Measurements from ENCODE around the gene LRRTM4. TPM values are rescaled to one million over a fixed set of nuclear protein-coding genes. Genes with fewer than 3 reads are reported as not detected.

LRRTM4 gene
- total and polyA plus RNA-seq, 2 experiments from 2014 or later, result 0.44 to 6.5 TPM

DNA sequence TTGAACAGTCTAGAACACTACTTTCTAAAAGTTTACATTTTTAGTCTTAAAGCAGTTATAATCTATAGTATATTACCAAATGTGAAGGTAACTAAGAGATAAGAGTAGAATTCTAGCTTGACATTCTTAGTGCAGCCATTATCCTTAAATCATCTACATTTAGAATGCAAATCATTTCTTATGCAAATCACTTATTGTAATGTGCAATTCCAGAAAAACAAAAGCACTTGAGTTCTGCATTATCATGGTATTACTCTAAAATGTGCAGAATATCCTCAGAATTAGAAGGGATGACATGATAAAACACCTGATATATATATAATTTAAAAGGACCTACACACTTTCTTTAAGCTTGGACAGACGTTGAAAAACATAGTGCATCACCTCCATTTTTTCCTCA lies 712 bp upstream of the LRRTM4 start:
- Histone ChIP-seq H3K27ac (no peak overlapping the region), H3K4me1 (ENCODE audit: insufficient read depth) (no peaks in the 10 kb centered on the region), H3K4me2 (no peak overlapping the region), H3K9me2 (replicated peaks; ENCODE audit: insufficient read depth) (no peaks in the 10 kb centered on the region), H4K20me1 (ENCODE audit: insufficient read depth, poor library complexity, severe bottlenecking) (no peaks in the 10 kb centered on the region), H3K9me3 (ENCODE audit: low read depth) (no peaks in the 10 kb centered on the region), H3K79me2 (no peaks in the 10 kb centered on the region), H3K4me3 (no peak overlapping the region), H3K27me3 (no peaks in the 10 kb centered on the region), H3K36me3 (replicated peaks; ENCODE audit: insufficient read depth, low read depth) (no peaks in the 10 kb centered on the region), H2AFZ (no peak overlapping the region)
- no peak for TF ChIP-seq EZH2 (IDR thresholded peaks at IDR 0.05; ENCODE audit: borderline replicate concordance)
- no peak for TF ChIP-seq EZH2phosphoT487 (IDR thresholded peaks at IDR 0.05; ENCODE audit: low read depth, severe bottlenecking, unreplicated experiment)
- TF ChIP-seq, protein P1, sequence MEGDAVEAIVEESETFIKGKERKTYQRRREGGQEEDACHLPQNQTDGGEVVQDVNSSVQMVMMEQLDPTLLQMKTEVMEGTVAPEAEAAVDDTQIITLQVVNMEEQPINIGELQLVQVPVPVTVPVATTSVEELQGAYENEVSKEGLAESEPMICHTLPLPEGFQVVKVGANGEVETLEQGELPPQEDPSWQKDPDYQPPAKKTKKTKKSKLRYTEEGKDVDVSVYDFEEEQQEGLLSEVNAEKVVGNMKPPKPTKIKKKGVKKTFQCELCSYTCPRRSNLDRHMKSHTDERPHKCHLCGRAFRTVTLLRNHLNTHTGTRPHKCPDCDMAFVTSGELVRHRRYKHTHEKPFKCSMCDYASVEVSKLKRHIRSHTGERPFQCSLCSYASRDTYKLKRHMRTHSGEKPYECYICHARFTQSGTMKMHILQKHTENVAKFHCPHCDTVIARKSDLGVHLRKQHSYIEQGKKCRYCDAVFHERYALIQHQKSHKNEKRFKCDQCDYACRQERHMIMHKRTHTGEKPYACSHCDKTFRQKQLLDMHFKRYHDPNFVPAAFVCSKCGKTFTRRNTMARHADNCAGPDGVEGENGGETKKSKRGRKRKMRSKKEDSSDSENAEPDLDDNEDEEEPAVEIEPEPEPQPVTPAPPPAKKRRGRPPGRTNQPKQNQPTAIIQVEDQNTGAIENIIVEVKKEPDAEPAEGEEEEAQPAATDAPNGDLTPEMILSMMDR (IDR thresholded peaks at IDR 0.05; ENCODE audit: poor library complexity), result no peak
- WGBS (ENCODE audit: low lambda C conversion rate, missing lambda C conversion rate), result 75% methylated on average over 1 of the region's 1 CpG
- DNase-seq (ENCODE audit: low spot score), result no peak

DNA sequence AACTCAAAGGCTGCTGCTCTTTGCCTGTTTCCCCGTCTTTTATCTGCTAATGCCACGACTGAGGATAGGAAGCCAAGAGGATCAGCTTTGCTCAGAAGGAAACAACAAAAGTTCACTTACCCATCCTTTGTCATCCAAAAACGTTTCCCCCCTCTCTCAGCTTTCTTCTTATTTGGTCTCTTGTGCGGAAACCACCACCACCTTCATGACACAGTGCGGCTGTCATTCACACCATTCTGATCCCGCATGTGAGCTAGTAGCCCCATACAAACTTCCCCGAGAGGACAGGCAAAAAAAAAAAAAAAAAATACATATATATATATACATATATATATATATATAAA lies 656 bp downstream of the LRRTM4 start:
- WGBS (ENCODE audit: low lambda C conversion rate, missing lambda C conversion rate), result 28% methylated on average over 7 of the region's 7 CpGs
- H3K9me3 ChIP-seq (ENCODE audit: low read depth), result no peaks in the 10 kb centered on the region
- no peaks in the 10 kb centered on the region for H3K9me2 ChIP-seq (replicated peaks; ENCODE audit: insufficient read depth)
- TF ChIP-seq EZH2phosphoT487 (IDR thresholded peaks at IDR 0.05; ENCODE audit: low read depth, severe bottlenecking, unreplicated experiment) (no peak), EZH2 (IDR thresholded peaks at IDR 0.05; ENCODE audit: borderline replicate concordance) (no peak)
- TF ChIP-seq, protein P1 (IDR thresholded peaks at IDR 0.05; ENCODE audit: poor library complexity), result no peak
- H3K4me3 ChIP-seq, result no peak overlapping the region
- no peaks in the 10 kb centered on the region for H3K4me1 ChIP-seq (ENCODE audit: insufficient read depth)
- H3K4me2 ChIP-seq, result peak overlapping the region; percentile 69
- H3K27me3 ChIP-seq, result no peaks in the 10 kb centered on the region
- H3K27ac ChIP-seq, result no peak overlapping the region
- no peaks in the 10 kb centered on the region for H3K79me2 ChIP-seq
- H2AFZ ChIP-seq, result peak overlapping the region; percentile 12
- DNase-seq (ENCODE audit: low spot score), result no peak
- H3K36me3 ChIP-seq (replicated peaks; ENCODE audit: insufficient read depth, low read depth), result no peaks in the 10 kb centered on the region
- H4K20me1 ChIP-seq (ENCODE audit: insufficient read depth, poor library complexity, severe bottlenecking), result no peaks in the 10 kb centered on the region

DNA sequence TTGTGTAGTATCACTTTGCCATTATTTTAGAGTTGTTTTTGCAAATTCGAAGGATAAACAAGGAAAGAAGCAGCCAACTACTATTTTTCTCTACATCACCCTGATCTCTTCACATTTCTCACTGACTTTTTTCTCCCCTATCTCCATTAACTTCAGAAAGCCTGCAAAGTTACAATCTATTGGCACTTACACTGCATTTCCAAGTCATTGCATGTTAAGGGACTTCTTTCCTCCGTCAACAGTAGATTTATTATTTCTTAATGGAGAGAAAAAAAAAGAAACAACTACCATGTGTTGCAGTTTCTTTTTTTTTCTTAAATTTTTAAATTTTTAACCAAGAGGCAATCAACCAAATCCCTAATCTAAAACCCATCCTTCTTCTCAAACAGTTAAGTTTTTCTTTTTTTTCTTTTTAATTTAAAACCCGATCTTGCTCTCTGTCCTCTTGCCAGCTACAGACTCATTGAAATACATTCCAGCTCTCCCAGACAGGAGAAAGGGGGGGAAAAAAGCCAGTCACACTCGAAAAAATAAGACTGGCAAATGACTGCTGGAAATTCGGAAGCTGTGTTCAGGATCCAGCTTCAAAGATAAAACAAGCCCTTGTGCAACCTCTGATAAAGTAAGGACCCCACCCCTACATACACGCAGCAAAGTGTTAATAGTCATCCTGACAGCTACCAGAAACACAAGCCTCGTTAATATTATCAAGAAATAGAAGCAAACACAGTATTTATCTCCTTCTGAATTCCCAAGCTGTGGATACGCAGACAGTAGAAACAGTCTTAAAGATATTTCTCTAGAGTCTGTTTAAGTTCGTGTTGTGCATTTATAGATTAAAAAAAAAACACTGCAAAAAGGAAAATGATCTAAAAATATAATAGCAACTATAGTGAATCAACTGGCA lies 1.3 kb downstream of the LRRTM4 start:
- Histone ChIP-seq H3K9me3 (ENCODE audit: low read depth) (no peaks in the 10 kb centered on the region), H3K27me3 (no peaks in the 10 kb centered on the region), H4K20me1 (ENCODE audit: insufficient read depth, poor library complexity, severe bottlenecking) (no peaks in the 10 kb centered on the region), H3K4me2 (peak overlapping the region; percentile 69), H3K27ac (no peak overlapping the region), H3K4me1 (ENCODE audit: insufficient read depth) (no peaks in the 10 kb centered on the region), H3K36me3 (replicated peaks; ENCODE audit: insufficient read depth, low read depth) (no peaks in the 10 kb centered on the region), H3K4me3 (no peak overlapping the region), H3K79me2 (no peaks in the 10 kb centered on the region), H3K9me2 (replicated peaks; ENCODE audit: insufficient read depth) (no peaks in the 10 kb centered on the region), H2AFZ (peak overlapping the region; percentile 12)
- no peak for DNase-seq (ENCODE audit: low spot score)
- 25% methylated on average over 9 of the region's 9 CpGs for WGBS (ENCODE audit: low lambda C conversion rate, missing lambda C conversion rate)
- TF ChIP-seq, protein P1 (IDR thresholded peaks at IDR 0.05; ENCODE audit: poor library complexity), result no peak
- TF ChIP-seq EZH2phosphoT487 (IDR thresholded peaks at IDR 0.05; ENCODE audit: low read depth, severe bottlenecking, unreplicated experiment) (no peak), EZH2 (IDR thresholded peaks at IDR 0.05; ENCODE audit: borderline replicate concordance) (no peak)

All from hepatocyte (in vitro differentiated cells).